Chondrocyte (in vitro differentiated cells): ENCODE results near the gene LEAP2. TPM values are rescaled to one million over a fixed set of nuclear protein-coding genes. Genes with fewer than 3 reads are reported as not detected.

Source experiments
- DNase-seq: peaks from one replicate; pipeline ENCODE4 v3.0.0; 2021; ENCODE audit warnings: mixed read lengths, low spot score
- H3K27ac Mint-ChIP-seq: one replicate; pipeline ENCODE4 v1.8.0; 2021; ENCODE audit warnings: mild to moderate bottlenecking, moderate library complexity, mixed read lengths; ENCODE audit not compliant: unreplicated experiment
- H3K27me3 Mint-ChIP-seq: 2 replicates; pipeline ENCODE4 v1.8.0; 2021; ENCODE audit warnings: low read depth, mixed read lengths
- H3K36me3 Mint-ChIP-seq: 2 replicates; pipeline ENCODE4 v1.8.0; 2021; ENCODE audit warnings: low read depth, mixed read lengths
- H3K4me1 Mint-ChIP-seq: 2 replicates; pipeline ENCODE4 v1.8.0; 2021; ENCODE audit warnings: low read depth, mild to moderate bottlenecking, mixed read lengths
- H3K4me3 Mint-ChIP-seq: one replicate; pipeline ENCODE4 v1.8.0; 2021; ENCODE audit warnings: mild to moderate bottlenecking, moderate library complexity, mixed read lengths; ENCODE audit not compliant: unreplicated experiment
- H3K9me3 Mint-ChIP-seq: 2 replicates; pipeline ENCODE4 v1.8.0; 2021; ENCODE audit warnings: low read depth, mixed read lengths
- total RNA-seq: library from RNA; stranded (reverse); gene quantifications from 3 replicates; pipeline ENCODE4 v1.2.1, GENCODE V29; 2021
- TF ChIP-seq, protein P1 (sequence below): fragments of 200-600 bp; sonication (generic); IDR thresholded peaks from 2 replicates; pipeline ENCODE4 v1.5.0; 2021; ENCODE audit warnings: antibody characterized with exemption, mild to moderate bottlenecking, moderate library complexity

The LEAP2 gene
- total RNA-seq, 1 donor from 2014 or later, result 0.35 TPM

DNA sequence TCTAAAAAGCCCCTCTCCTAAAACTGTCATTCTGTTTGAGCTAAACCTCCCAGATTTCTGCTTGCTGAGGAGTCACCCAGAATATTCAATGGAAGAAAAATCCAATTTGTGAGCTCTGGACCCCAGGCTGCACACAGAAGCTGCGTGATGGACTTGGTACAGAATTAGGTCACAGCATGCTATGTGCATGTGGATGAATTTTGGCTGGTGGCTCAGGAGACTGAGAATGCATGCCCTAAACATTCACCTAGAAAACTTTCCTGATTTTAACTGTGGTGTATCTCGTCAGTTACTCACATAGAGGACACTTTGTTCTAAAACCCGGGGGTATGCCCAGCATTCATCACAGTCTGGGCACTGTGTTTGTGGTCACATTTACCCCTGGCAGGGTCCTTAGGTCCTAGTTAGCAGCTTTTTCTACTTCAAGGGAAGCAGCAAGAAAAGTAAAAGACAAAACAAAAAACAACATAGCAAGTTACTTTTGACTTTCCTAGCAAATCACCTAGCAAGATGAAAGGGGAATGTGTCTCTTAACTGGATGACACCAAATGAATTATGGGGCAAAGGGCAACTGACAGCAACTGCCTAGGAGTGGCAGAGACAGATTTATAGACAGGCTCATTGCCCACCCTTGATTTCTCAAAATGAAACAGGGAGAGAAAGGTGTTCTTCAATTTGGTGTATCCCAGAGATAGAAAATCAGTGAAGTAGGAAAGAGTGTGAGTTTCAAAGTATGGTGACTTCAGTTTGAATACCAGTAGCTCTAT lies 34.8 kb upstream of the LEAP2 start:
- Mint-ChIP-seq H3K4me3 (no peak overlapping the region), H3K9me3 (no peaks in the 10 kb centered on the region), H3K27ac (no peak overlapping the region), H3K4me1 (no peaks in the 10 kb centered on the region), H3K27me3 (no peaks in the 10 kb centered on the region), H3K36me3 (no peaks in the 10 kb centered on the region)
- DNase-seq, result no peak
- TF ChIP-seq, protein P1, sequence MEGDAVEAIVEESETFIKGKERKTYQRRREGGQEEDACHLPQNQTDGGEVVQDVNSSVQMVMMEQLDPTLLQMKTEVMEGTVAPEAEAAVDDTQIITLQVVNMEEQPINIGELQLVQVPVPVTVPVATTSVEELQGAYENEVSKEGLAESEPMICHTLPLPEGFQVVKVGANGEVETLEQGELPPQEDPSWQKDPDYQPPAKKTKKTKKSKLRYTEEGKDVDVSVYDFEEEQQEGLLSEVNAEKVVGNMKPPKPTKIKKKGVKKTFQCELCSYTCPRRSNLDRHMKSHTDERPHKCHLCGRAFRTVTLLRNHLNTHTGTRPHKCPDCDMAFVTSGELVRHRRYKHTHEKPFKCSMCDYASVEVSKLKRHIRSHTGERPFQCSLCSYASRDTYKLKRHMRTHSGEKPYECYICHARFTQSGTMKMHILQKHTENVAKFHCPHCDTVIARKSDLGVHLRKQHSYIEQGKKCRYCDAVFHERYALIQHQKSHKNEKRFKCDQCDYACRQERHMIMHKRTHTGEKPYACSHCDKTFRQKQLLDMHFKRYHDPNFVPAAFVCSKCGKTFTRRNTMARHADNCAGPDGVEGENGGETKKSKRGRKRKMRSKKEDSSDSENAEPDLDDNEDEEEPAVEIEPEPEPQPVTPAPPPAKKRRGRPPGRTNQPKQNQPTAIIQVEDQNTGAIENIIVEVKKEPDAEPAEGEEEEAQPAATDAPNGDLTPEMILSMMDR, result no peak

GRCh38 chr5:132839426-132840301 lies 33.8 kb upstream of the LEAP2 start:
- H3K27me3 Mint-ChIP-seq, result no peaks in the 10 kb centered on the region
- no peak for DNase-seq
- H3K36me3 Mint-ChIP-seq, result no peaks in the 10 kb centered on the region
- no peak overlapping the region for H3K4me3 Mint-ChIP-seq
- H3K4me1 Mint-ChIP-seq, result no peaks in the 10 kb centered on the region
- no peak overlapping the region for H3K27ac Mint-ChIP-seq
- H3K9me3 Mint-ChIP-seq, result no peaks in the 10 kb centered on the region
- TF ChIP-seq, protein P1, result no peak

DNA sequence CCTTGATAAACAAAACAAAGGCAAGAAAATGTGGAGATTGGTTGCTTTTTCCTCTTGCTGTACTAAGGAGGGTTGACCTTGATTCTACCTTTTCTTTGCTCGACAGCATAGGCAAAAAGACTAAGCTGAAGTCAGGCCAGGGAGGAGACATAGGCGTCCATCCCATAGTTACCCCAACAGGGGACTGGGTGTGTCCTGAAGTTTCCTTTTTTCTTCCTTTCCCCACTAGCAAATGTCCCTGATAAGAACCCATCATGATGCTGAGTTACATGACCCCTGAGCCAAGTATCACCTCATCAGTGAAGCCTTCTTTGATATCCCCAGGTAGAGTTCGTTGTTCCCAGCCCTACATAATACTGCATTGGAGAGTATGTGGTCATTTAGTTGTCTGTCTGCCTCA lies 33.2 kb upstream of the LEAP2 start:
- H3K27me3 Mint-ChIP-seq, result no peaks in the 10 kb centered on the region
- H3K27ac Mint-ChIP-seq, result no peak overlapping the region
- H3K4me1 Mint-ChIP-seq, result no peaks in the 10 kb centered on the region
- no peaks in the 10 kb centered on the region for H3K36me3 Mint-ChIP-seq
- no peaks in the 10 kb centered on the region for H3K9me3 Mint-ChIP-seq
- no peak for DNase-seq
- TF ChIP-seq, protein P1, result no peak
- H3K4me3 Mint-ChIP-seq, result no peak overlapping the region

GRCh38 chr5:132840896-132841295 lies 32.6 kb upstream of the LEAP2 start:
- H3K27ac Mint-ChIP-seq, result no peak overlapping the region
- no peak for DNase-seq

GRCh38 chr5:132841305-132841704 lies 32.2 kb upstream of the LEAP2 start:
- TF ChIP-seq, protein P1, result no peak
- Mint-ChIP-seq H3K27me3 (no peaks in the 10 kb centered on the region), H3K36me3 (no peaks in the 10 kb centered on the region), H3K9me3 (no peaks in the 10 kb centered on the region), H3K27ac (no peak overlapping the region), H3K4me1 (no peaks in the 10 kb centered on the region), H3K4me3 (no peak overlapping the region)
- no peak for DNase-seq

More at GRCh38 chr5:132840896-132841295, 32.6 kb upstream of the LEAP2 start:
- TF ChIP-seq, protein P1, result no peak
- Mint-ChIP-seq H3K9me3 (no peaks in the 10 kb centered on the region), H3K4me1 (no peaks in the 10 kb centered on the region), H3K27me3 (no peaks in the 10 kb centered on the region), H3K4me3 (no peak overlapping the region), H3K36me3 (no peaks in the 10 kb centered on the region)
